AG10803 (cell line): ENCODE data around the gene TRIM5.

Experiments
- DNase-seq: peaks from one replicate; pipeline ENCODE4 v3.0.0; 2010; ENCODE audit warnings: low read depth
- H3K4me3 ChIP-seq: 2 replicates; pipeline ENCODE4 v1.5.1; 2011; ENCODE audit warnings: mild to moderate bottlenecking, low read length, control low read depth
- CTCF ChIP-seq: conservative IDR thresholded peaks from 2 replicates; pipeline ENCODE4 v1.5.1; 2011; ENCODE audit warnings: mild to moderate bottlenecking, low read length, control low read depth, inconsistent platforms

Gene TRIM5

GRCh38 chr11:5646139-5646538 is 38.7 kb downstream of the TRIM5 start:
- no peak for DNase-seq
- H3K4me3 ChIP-seq: no peak overlapping the region
- TF ChIP-seq CTCF: no peak

- no peak for DNase-seq
- no peak for TF ChIP-seq CTCF
- no peak overlapping the region for H3K4me3 ChIP-seq
Measured at GRCh38 chr11:5643585-5643984, 41.3 kb downstream of the TRIM5 start.

- DNase-seq: no peak
- no peak overlapping the region for H3K4me3 ChIP-seq
- no peak for TF ChIP-seq CTCF
Measured at GRCh38 chr11:5639953-5640352, 44.9 kb downstream of the TRIM5 start.

- DNase-seq: no peak
- TF ChIP-seq CTCF: no peak
- H3K4me3 ChIP-seq: no peak overlapping the region
Measured at GRCh38 chr11:5631969-5632635, 52.8 kb downstream of the TRIM5 start.

GRCh38 chr11:5631417-5631816 is 53.5 kb downstream of the TRIM5 start:
- no peak for DNase-seq
- no peak overlapping the region for H3K4me3 ChIP-seq
- no peak for TF ChIP-seq CTCF

- peak; percentile 72 for DNase-seq
- TF ChIP-seq CTCF: no peak
- H3K4me3 ChIP-seq: no peak overlapping the region
Measured at GRCh38 chr11:5626196-5626595, 58.7 kb downstream of the TRIM5 start.

GRCh38 chr11:5625281-5625680 is 59.6 kb downstream of the TRIM5 start:
- H3K4me3 ChIP-seq: peak overlapping the region; percentile 66
- TF ChIP-seq CTCF: no peak
- DNase-seq: no peak
